Effector CD8-positive, alpha-beta T cell (primary cell): ENCODE results near the gene RELN.
"Not testable (repeated sequence)": the region's sequence is repeated elsewhere in the genome, so short reads cannot be mapped to it uniquely, and the experiment has no call there.

ENCODE experiments used
- DNase-seq: peaks from one replicate; lab custom pipeline; 2025; lab: John Stamatoyannopoulos, UW

The RELN gene

DNA sequence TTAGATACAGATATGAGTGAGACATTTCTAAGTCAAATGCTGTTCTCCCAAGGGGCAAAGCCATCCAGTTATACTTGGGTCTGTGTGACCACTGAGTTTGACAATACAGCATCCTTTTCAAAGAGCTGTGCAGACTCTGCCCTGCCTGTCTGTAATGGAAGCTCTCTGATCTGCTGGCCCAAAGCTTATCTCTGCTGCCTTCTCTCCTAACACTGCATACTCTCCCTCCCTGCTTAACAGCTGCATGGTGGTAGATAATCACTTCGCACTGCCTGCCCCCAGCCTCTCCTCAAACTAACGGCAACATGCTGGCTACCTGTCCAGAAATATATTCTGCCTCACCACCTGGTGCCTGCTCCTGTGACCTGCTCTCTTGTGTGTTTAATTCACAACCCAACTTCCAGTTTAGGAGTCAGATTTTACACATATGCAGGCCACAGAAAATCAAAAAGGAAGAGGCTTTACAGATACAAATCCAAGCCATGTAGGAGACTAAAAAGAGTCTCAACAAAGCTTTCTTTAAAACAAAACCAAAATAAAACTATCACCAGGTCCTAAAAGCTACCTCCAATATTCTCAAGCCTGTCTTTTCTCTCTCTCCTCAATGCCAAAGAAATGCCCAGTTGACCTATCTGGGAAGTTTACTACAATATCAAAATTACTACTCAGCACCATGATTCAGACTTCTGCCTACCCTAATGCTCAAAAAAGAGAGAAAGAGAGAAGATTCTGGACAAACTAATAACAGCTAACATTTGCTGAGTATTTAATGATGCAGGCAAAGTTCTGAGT is 145.6 kb downstream of the RELN start:
- DNase-seq: no peak

DNA sequence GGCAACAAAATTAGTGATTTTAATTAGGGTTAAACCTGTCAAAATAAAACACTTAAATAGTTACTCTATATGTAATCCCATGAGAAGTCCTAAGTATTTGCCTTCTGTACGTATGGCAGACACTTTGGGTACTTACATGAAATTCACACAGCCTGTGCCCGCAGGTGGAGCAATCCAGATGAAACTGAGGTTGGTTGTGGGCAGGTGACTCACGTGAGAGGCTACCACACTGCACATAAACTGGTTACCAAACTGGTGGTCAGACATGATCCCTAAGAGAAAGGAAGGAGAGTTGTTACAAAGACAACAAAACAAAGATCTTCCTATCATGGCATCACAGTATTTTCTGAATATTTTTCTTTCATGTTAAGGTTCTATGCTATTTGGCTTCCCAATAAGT is 156.1 kb downstream of the RELN start:
- DNase-seq: no peak

DNA sequence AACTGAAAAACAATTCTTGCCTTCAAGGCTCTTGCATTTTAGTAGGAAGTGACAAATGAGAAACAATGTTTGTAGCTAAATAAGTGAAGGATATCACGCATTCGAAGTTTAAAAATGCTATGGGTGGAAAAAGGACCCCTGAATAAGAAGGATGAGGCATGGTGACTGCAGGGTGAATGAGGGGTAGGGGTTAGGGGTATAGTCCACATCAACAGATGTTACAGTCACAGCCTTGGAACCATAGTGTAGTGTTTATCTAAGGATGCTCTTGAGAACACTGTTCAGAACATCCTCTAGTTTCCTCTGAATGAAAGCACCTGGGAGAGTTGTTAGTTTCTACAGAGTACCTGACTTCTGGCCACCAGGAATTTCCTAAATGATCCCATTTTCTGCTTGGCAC is 157.0 kb downstream of the RELN start:
- no peak for DNase-seq

DNA sequence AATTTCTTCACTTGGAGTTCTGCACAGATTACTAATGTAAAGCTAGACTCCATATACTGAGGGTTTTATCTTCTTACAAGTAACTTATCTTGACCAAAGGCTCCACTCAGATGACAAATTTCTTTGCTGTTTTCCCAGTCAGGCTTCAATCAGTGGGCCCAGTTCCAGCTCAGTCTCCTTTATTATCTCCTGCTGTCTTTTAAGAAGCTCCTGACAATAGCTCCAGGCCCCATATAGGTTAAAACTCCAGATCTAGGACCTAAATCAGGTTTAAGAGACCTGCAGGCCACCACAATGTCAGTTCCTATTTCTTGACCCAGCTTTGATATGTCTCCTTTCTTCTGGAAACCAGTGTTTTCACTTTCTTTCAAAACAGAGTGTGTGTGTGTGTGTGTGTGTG is 165.2 kb downstream of the RELN start:
- no peak for DNase-seq

DNA sequence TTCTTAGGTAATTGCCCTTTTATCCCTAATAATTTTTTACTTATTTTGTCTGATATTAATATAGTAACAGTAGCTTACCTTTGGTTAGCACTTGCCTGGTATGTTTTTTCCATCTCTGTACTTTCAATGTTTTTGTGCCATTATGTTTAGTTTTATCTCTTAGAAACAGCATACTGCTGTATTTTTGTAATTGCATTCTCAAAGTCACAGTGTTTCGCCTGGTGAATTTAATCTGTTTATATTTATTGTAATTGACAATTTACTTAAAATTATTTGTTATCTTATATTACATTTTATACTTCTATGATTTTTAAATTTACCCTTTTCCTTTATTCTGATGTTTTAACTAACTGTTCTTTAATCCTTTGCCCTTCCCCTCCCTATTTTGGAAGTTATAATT is 166.4 kb downstream of the RELN start:
- no peak for DNase-seq

DNA sequence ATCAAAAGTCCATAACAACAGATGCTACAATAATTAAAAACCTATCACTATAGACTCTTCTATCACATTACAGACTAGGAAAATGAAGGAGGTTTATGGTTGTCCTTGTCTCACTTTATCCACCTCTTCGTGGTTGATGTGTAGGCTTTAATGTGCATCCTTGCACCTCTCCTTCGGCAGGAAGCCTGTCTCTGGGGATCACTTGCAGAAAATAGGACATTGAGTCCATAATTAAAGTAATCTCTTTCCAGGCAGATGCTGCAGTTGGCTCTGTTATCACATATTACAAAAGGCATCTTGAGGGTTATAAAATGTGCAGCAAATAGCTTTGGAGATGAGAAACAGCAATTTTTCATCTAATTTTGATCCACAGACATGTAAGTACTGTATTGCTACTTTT is 168.4 kb downstream of the RELN start:
- DNase-seq: no peak

DNA sequence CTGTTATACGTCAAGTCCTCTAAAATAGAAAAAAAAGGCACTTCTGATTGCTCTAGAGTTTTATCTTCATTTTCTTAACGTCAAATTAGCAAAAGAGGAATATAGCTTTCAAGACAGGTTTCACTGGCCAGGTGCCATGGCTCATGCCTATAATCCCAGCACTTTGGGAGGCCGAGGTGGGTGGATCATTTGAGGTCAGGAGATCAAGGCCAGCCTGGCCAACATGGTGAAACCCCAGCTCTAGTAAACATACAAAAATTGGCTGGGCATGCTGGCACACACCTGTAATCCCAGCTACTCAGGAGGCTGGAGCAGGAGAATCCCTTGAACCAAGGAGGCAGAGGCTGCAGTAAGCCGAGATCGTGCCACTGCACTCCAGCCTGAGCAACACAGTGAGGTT is 173.5 kb downstream of the RELN start:
- DNase-seq: not testable (repeated sequence)

DNA sequence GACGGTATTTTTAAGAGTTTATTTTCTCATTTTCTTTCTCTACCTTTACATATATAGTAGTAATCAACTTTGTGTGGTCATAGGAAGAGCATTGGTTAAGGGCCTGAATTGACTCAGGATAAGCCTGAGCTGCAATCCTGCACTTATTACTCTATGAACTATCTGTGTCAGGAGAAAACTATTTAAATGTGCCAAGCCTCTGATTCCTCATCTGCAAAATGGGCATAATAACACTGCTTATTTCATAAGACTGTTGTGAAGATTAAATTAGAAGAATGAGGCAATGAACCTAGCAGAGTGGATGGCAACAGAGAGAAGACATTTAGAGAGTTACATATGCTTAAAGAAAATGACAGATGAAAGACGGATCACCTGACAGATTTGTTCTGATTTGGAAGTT is 175.5 kb downstream of the RELN start:
- no peak for DNase-seq

DNA sequence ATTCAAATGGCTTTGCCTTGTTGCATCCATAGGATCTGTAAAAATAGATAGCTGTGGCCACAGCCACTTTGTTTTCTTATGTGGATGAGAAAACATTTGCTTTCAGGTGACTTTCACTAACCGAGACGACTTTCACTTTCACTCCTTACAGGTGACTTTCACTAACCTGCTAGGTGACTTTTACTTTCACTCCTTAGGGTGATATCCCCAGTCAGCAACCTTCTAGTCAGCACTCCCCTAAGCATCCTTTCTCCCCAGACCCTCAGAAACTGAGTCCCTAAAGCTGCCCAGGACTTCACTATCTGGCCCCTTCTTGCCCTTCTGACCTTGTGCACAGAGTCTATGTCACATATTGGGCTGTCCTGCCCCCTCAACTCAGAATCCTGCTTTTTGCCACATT is 177.5 kb downstream of the RELN start:
- DNase-seq: no peak

DNA sequence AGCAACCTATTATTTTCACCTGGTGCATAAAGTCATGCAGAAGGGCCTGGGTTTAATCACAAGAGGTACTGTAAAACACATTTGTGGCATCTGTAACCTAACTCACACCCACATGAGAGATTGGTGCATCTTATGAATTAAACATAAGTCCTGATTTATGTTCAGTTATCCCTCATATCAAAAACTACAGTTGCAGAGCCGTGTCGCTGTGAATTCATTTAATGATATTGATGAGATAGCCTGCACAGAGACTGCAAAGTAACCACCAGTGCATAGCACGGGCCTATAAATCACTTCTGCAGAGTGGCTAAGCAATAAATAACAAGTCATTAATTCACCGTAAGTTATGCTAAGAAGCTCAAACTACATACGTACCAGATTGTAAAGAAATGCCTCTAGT is 178.2 kb downstream of the RELN start:
- no peak for DNase-seq

DNA sequence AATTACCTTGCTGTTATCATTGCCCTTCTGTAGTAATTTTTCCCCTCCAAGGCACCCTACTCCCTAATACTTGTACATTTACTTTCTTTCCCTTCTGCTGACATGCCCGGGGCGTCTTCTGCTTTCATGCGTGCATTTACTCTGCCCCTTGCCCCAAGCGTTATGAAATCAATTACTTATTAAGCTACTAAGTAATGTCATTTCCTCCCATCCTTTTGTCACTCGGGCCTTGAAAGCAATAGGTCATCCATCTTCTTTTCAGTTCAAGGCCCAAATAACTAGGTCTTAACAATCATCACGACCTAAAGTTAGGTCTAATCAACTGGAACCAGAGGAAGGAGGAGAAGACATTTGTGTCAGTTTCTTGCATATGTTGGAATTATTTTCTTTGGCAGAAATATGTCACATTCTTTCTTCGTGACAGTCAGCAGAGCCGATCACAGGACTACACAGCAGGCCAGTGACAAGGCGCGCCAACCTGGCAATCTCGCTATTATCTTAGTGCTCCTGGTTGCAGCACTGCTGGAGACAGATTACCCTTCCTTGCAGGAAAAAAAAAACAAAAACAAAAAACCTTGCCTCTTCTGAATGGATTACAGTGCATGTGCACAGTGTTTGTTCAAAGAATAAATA is 179.2 kb downstream of the RELN start:
- no peak for DNase-seq

DNA sequence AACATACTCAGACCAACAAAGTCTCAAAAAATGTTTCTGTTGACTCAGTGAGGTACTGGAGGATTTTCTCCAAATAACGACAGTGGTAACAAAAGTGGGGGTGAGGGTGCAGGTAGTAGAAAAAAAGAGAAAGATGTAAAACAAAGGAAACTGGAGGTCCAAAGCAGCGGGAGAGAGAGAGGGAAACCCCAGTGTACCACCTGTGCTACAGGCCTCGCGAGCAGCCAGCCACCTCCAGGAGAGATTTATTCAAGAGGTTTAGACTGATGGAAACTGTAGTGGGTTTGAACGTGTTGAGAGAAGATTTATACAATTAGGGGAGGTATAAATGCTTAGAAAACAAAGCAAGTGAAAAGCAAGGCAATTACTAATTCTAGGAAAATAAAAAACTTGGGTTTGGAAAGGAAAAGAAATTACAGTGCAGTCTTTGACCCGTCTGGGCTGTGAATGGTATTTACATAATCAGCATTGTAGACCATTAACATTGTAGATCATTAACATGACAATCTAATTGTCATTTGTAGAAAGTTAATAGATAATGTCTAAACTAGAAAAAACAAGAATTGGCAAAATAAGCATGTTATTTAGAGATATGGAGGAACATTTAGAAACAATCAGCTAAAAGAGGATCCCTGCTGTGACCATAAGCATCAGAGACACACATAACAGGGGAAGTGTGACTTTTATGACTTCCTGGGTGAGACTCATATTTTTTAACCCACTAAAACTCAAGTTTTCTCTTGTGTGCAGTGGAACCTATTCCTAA is 180.0 kb downstream of the RELN start:
- no peak for DNase-seq

DNA sequence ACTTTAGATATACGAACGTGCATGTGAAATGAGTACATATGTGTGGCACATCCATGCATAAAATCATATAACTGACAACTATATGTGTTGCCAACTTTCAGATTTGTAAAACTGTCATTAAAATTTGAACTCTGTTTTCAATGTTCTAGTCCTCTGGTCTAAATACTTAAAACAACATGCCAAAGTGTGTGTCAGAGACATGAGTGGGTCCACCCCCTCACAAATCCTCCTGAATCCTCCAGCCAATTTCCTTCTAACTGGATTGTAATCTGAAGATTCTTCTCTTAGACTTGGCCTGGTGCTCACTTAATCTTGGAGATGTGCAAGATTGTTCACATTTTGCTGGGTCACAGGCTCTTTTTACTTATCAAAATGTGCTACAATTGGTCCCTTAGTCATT is 184.1 kb downstream of the RELN start:
- no peak for DNase-seq

DNA sequence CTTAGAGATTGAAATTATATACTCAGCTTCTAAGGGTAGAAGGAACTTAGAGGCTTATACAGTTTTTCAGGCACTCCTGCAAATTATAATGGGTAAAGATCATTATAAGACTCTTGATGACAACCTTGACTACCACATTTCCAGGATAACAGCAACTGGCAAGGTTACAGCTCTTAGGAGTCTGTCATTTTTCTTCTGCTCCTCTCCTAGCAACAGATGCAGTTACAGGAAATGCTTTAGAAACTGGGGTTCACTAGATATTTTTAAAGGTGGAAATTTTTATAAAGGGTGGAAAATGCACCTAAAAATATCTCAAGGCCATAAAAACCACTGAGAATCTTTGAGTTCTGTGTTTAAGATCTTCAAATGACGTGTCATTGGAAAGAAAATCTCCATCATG is 185.8 kb downstream of the RELN start:
- DNase-seq: no peak

DNA sequence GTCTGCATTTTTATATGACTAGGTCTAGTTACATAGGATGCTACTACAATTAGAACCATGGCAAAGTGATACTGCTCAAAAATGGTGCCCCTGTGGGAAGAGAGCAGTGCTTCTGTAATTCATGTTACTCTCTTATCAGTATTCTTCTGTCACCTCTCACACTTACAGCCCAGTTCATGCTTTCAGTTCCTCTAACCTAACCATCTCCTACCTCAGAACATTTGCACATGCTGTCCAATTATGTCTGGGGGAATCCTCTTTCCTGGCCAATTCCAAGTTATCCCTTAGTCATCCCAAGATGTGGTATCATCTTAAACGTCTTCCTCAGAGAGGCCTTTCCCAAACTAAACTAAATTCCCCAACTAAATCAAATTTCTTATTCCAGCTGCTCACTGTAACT is 190.2 kb downstream of the RELN start:
- DNase-seq: no peak

DNA sequence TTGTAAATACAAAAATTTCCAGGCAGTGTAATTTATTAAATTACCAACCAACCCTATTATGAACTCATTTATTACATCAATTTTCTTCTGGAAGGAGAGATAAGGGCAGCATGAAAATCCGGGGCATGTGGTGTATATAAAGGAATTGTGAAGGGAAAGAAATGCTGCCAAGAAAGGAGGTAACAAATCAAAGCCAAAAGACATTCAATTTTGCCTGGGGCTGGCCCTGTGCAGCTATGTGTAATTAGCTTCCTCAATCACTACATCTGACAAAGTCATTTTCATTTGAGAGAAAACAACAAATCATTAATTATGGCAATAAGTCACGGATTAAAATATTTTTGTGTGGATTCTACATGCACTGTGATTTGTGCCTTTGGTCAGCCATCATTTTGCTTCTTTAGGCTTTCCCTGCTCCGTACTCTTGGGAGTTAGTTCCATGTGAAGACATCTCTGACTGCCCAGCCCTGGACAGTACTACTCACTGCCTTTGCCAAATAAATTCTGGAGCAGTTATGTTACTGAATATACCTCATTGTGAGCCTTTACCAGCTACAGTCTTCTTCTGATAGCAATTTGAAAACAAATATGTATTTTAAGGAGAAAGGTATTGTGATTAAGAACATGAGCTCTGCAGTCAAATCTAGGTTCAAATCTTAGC is 191.7 kb downstream of the RELN start:
- DNase-seq: no peak

DNA sequence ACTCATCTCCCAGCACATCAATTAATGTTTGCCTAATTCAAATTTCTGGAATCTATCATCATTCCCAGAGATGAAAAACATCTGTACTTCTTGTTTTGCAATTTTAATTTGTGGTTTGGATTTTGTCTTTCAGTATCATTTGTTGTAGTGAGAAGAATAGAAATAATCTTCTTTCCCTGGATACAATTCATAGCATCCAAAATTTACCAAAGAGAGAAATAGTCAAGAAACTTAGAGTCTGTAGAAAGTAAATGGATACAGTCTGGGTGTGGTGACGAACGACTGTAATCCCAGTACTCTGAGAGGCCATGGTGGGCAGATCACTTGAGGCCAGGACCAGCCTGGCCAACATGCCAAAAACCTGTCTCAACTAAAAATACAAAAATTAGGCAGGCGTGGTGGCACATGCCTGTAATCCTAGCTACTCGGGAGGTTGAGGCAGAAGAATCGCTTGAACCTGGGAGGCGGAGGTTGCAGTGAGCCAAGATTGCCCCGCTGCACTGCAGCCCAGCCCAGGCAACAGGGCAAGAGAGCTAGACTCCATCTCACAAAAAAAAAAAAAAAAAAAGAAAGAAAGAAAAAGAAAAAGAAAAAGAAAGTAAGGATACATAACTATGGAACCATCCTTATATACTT is 193.0 kb downstream of the RELN start:
- DNase-seq: no peak

DNA sequence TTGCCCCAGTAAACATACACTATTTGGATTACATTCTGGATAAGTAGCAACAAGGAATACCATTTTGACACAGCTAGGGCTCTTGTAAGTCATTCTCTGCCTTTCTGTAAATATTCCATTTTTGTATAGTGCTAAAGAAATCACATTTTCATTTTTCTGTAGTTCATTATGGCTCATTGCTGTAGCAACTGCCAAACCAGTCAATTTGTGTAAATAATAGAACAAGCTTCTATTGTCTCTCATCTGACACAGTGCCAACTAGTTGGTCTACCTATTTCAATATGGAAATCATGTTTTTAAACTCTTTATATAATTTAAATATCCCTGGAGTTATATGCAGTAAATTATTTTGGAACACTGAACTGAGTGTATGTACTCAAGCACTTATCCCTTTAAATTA is 193.7 kb downstream of the RELN start:
- DNase-seq: no peak

DNA sequence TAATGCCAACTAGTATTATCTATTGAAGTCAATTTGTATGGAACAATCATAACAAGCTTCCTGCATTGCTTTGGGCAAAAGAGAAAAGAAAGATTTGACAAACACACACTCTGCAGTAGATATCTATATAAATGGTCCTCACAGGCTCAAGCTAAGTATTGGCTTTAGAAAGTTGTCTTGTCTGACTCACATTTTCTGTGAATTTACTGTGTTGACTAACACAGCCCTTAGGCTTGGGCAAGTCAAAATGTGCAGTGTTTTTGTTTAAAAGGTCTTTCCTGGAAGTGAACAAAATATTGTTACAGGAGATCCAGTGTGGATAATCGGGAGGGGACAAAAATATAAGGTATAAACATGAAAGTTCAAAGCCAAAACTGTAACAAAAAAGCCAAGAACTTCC is 194.4 kb downstream of the RELN start:
- DNase-seq: no peak

DNA sequence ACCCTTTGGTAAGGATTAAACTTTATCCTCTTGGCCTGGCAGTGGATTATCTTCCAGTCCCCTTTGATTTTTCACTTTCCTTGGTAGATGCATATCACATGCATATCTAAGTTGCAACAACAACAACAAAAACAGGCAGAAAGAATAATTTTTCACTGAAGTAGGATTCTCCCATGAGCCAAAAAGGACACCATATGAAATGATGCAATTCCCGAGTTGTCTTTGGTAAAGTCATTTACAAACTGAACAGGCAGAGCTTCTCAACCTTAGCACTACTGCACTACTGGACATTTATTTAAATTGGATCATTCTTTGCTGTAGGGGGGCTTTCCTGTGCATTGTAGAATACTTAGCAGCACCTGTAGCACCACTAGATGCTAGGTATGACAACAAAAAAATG is 195.0 kb downstream of the RELN start:
- no peak for DNase-seq

DNA sequence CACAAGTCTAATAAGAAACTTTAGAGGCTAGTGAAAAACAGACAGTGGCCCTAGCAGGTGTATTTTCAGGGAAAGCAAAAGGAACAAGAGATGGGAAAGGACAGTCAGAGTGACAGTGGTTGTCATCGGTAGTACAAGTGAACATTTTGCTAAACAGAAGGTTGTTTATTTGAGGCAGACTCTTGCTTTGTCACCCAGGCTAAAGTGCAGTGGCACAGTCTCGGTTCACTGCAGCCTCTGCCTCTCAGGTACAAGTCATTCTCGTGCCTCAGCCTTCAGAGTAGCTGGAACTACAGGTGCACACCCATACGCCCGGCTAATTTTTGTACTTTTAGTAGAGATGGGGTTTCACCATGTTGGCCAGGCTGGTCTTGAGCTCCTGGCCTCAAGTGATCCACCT is 195.8 kb downstream of the RELN start:
- no peak for DNase-seq

DNA sequence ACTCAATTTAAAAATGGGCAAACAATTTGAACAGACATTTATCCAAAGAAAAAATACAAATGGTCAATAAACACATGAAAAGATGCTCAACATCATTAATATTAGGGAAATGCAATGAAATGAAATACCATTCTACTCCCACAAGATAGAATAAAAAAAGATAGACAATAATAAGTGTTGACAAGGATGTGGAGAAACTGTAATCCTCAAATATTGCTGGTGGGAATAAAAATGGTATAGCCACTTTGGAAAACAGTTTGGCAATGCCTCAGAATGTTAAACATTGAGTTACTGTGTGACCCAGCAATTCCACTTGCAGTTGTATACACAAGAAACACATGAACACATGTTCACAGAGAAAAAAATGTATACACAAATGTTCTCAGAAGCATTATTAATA is 197.6 kb downstream of the RELN start:
- no peak for DNase-seq
